ENCODE results near the gene MRPS14.
"Not testable (repeated sequence)": the region's sequence is repeated elsewhere in the genome, so short reads cannot be mapped to it uniquely, and the experiment has no call there.

Gene MRPS14

GRCh38 chr1:175023043-175023921 lies at the start of gene MRPS14:
Gene MRPS14, minus strand, starts transcription at chr1:175023425. Its CDS starts 17 bp downstream, at chr1:175023408.
- FAIRE-seq = peak; percentile 36

GRCh38 chr1:175072099-175072951 lies 49.1 kb upstream of the MRPS14 start:
- no peak for FAIRE-seq

- no peak for FAIRE-seq
These were observed 48.2 kb upstream of the MRPS14 start for GRCh38 chr1:175071276-175071943.

GRCh38 chr1:175070818-175071217 lies 47.6 kb upstream of the MRPS14 start:
- no peak for FAIRE-seq

DNA sequence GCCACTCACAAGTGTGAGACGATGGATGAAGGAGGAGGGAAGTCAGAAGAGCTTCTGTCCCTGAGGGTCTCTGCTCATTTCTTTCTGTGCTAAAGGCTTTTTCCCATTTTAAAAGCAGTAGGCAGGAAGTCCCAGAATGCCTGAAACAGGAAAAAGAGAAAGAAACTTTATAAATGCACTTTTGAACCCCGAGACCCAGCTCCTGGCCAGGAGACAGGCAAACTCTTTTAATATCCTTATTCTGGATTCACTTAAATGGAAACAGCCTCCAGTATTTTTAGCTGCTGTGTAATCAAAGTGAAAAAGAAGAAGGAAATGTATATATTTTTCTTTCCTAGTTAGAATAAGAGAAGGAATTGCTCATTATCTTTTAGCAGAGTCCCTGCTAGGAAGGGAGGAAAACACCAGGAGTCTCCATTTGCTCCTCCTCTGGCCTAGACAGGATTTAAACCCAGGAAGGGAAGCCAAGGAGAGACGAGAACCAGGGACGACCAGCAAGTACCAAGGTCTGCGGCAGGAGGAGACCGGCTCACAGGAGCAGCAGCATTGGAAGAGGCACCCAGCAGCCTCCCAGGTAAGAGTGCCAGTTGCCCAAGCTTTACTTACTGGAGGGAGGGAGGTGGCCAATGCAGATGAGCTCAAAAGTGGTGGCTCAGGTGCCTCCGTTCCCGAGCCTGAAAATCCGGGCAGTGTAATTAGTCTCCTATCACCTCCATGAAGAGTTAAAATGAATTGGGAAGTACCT lies 44.3 kb upstream of the MRPS14 start, which contains the start of gene TNN:
Gene TNN, plus strand, starts transcription at position 472 of the 745 bp plus-strand sequence. CDS start 9,586 bp downstream, outside the sequence.
- FAIRE-seq = no peak

DNA sequence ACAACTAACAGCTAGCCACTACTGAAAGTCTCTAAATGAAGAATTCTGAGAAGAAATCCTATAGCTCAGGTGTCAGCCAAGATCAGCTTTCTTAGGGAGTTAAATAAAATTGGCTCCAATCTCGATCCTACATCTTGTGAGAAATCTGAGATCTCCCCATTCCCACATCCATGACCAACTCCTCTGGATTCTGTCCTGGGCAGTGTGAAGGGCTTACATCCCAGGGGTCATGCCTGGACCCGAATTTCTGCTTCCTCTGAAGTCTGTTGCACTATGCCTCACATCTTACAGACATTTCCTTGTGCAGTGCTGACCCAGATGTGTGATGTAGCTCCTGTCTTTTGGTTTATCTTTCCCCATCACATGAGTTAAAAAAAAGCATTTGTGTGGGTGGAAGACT lies 39.6 kb upstream of the MRPS14 start:
- FAIRE-seq = no peak

DNA sequence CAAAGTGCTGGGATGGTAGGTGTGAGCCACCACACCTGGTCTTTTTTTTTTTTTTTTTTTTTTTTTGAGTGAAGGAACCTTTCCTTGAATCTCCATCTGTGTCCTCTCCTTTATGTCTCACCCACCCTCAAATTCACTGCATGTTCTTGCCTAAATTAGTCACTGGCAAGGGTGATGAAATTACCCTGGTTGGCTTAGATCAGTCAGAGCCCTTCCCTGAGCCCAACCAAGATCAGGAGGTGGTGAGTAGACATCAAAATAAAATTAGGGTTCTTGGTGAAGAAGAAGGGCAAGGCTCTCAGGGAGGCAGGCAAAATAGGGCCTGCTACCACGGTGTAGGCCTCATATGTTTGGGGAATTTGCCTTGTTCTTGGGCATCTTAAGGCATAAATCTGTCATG lies 39.1 kb upstream of the MRPS14 start:
- FAIRE-seq = no peak

DNA sequence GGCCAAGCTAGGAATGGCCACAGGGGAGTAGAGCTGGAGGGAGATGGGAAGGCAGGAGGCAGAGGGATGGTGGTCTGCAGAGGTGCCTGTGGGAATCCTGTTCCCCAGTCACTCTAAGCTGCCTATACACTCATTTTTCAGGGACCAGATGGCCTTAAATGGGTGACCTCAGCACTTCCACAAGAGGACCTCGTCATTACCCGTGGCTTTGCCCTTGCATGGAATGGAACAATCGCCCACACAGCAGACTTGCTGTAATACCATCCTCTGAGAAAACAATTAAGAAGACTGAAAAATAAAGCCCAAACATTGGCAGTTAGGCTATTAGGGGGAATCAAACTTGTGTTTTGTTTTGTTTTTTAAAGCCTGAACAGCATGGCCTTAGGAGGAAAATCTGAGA lies 31.5 kb upstream of the MRPS14 start:
- no peak for FAIRE-seq

GRCh38 chr1:175050992-175051391 lies 27.8 kb upstream of the MRPS14 start:
- no peak for FAIRE-seq

GRCh38 chr1:175045519-175045918 lies 22.3 kb upstream of the MRPS14 start:
- FAIRE-seq = no peak

DNA sequence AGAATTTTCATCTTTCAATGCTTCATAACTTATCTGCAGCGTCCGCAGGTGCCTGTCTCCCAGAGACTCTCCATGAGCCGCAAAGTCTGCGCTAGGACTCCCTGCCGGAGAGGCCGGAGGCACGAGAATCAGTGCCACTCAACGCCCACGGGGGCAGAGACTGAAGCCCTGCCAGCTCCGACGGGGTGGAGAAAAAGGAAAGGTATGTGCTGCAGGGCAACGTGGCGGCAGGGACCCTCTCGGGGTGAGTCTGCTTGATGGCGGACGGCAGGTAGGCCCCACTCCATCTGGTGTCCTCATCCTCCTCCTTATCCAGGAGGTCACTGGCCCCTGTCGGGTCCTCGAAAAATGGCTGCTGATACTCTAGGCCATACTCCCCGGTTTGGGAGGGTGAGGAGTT lies 21.9 kb upstream of the MRPS14 start:
- FAIRE-seq = no peak

DNA sequence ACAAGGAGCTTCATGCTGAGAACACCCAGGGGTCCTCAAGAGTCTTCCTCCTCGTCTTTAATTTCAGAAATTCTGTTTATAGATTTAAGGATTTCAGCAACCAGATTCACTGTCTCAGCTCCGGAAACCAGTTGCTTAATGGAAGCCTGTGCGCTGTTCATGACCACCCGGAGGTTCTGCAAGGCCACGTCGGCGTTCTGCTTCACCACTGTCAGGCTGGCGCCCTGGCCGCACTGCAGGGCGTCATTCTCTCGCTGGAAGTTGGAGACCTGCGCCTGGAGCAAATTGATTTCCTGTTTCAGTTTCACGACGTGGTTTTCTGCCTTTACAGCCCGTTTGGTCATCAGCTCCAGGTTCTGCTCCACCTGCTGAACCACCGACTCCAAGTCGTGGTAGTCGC lies 21.4 kb upstream of the MRPS14 start:
- FAIRE-seq = not testable (repeated sequence)

DNA sequence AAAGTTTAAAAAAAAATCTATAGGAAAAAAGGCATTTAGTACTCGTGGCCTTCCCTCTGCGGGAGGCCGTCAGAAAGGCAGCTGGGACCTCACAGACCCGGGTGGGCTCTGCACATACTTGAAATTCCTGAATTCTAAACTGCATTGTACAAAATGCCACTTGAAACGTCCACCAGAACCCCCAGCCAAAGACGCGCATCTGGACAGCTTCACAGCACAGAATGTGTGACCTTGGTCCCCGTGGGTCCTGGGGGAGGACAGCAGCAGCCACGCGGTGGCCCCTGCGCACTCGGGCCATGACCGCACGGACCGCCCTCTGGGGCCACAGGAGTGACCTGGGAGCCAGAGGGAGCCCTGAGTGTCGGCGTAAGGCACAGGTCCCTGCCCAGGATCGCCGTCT lies 20.6 kb upstream of the MRPS14 start:
- no peak for FAIRE-seq

GRCh38 chr1:175042650-175043049 lies 19.4 kb upstream of the MRPS14 start:
- FAIRE-seq = no peak

DNA sequence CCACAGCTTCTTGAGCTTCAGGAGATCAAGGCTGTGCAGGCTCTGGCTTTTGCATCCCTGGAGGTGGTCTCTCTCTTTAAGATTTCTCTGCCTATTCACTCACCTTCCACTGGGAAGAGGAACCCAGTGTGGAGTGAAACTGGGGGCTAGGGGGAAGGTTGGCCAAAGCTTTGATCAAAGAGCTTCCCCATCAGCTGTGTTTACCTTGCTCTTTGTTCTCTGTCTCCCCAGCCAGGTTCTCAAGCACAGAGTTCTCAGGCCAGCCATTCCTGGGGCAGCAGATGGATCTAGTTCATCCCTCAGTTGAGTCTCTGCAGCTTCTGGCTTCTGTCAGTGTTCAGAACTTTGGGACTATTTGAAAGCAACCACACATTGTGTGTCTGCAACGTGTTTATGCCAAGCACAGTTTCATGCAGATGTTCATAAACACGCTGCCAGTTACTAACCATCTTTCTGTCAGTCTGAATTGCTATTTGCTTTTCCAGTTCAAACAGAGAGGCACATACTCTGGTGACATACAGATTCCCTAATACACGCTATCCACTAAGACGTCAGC lies 17.2 kb upstream of the MRPS14 start:
- FAIRE-seq = no peak

DNA sequence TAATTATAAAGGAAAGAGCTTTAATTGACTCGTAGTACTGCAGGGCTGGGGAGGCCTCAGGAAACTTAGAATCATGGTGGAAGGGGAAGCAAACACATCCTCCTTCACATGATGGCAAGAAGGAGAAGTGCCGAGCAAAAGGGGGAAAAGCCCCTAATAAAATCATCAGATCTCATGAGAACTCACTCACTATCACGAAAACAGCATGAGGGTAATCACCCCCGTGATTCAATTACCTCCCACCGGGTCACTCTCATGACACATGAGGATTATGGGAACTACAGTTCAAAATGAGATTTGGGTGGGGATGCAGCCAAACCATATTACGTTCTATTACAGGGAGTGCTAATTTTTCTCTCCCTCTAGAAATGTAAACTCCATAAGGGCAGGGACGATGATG lies 14.2 kb upstream of the MRPS14 start:
- FAIRE-seq = no peak

- no peak for FAIRE-seq
These were observed 13.3 kb upstream of the MRPS14 start for GRCh38 chr1:175036476-175036875.

GRCh38 chr1:175035865-175036264 lies 12.6 kb upstream of the MRPS14 start:
- no peak for FAIRE-seq

GRCh38 chr1:175034775-175035174 lies 11.6 kb upstream of the MRPS14 start:
- no peak for FAIRE-seq

DNA sequence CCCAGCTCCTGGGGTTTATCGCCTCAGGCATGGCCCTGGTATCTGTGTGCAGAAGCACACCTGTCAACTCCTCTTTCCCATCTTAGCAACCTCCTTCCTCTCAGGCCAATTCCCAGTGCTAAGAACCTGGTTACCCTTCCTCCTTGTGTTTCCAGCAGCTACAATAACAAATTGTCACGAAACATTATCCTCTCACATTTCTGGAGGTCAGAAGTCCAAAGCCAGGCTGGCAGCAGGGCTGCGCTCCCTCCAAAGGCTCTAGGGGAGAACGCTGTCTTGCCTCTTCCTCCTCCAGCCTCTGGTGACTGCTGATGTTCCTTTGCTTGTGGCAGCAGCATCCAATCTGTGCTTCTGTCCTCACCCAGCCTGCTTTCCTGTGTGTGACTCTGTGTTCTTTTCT lies 10.7 kb upstream of the MRPS14 start:
- FAIRE-seq = no peak

DNA sequence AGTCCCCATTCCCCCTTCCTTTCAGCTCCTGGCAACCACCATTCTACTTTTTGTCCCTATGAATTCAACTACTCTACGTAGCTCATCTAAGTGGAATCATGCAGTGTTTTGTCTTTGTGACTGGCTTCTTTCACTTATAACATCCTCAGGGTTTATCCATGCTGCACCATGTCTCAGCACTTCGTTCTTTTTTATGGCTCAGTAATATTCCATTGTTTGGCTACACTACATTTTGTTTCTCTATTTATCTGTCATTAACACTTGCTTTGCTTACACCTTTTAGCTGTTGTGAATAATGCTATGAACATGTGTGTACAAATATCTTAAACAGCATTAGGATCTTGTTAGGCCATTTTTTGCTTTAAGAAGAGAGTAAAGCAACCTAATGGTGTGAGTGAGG lies 1.5 kb upstream of the MRPS14 start:
- no peak for FAIRE-seq

DNA sequence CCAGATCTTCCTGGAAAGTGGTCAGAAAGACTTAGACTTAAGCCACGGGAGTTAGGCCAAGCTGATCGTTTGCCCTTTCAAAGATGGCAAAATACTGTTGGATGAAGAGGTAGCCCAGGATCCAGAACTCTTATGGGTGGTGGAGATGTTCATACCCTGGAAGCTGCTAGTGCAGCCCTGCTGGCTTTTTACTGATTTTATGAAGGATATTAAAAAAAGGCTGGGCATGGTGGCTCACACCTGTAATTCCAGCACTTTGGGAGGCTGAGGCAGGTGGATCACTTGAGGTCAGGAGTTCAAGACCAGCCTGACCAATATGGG lies 657 bp upstream of the MRPS14 start:
- not testable (repeated sequence) for FAIRE-seq
